Panc1 (cell line): Measurements from ENCODE around the gene PON2. TPM values are rescaled to one million over a fixed set of nuclear protein-coding genes. Genes with fewer than 3 reads are reported as not detected.

Source experiments
- ATAC-seq: fragments of 200-7000 bp; cut with Tn5 transposase; 2 replicates; pipeline ENCODE4 v1.9.1; 2020; ENCODE audit warnings: mild to moderate bottlenecking, moderate library complexity
- BruUV-seq: library from RNA; stranded (reverse); fragments of 400-500 nt; replicated peaks from 2 replicates; lab custom pipeline; 2021; lab: Mats Ljungman, UMichigan
- CTCF ChIA-PET: fragments of 300-600 bp; sonication (Branson Sonifier 250); formaldehyde crosslinking; loops from one replicate; lab custom pipeline; 2022; ENCODE audit warnings: antibody characterized with exemption; lab: Charles Lee
- POLR2A ChIA-PET: fragments of 300-600 bp; sonication (Branson Sonifier 250); formaldehyde crosslinking; loops from one replicate; lab custom pipeline; 2022; ENCODE audit warnings: antibody characterized with exemption; lab: Charles Lee
- DNase-seq: peaks from one replicate; pipeline ENCODE4 v3.0.0-alpha.2; 2010; ENCODE audit warnings: low read depth, low spot score
- H3K27ac ChIP-seq: 2 replicates; pipeline ENCODE4 v1.5.1; 2011; ENCODE audit warnings: mild to moderate bottlenecking, low read length, inconsistent platforms
- H3K27me3 ChIP-seq: fragments of 200-500 bp; sonication (Bioruptor generic); 2 replicates; pipeline ENCODE4 v1.6.0; 2014; ENCODE audit warnings: low read length, inconsistent platforms; ENCODE audit not compliant: control insufficient read depth, insufficient read depth
- H3K36me3 ChIP-seq: fragments of 200-500 bp; sonication (Bioruptor generic); 2 replicates; pipeline ENCODE4 v1.5.1; 2014; ENCODE audit warnings: inconsistent platforms, mild to moderate bottlenecking, low read length, moderate library complexity; ENCODE audit not compliant: control insufficient read depth, insufficient read depth
- H3K4me1 ChIP-seq: 2 replicates; pipeline ENCODE4 v1.5.1; 2011; ENCODE audit warnings: inconsistent platforms, mild to moderate bottlenecking, low read length, moderate library complexity; ENCODE audit not compliant: control insufficient read depth, insufficient read depth
- H3K4me3 ChIP-seq, 2 experiments: 2 replicates each; pipeline ENCODE4 v1.5.1; 2011 to 2012; ENCODE audit warnings: low read depth in 2 of 2, low read length in 2 of 2, mild to moderate bottlenecking in 2 of 2, inconsistent platforms in 1 of 2, moderate library complexity in 1 of 2
- H3K9me3 ChIP-seq: fragments of 200-500 bp; sonication (Bioruptor generic); 2 replicates; pipeline ENCODE4 v1.5.1; 2014; ENCODE audit warnings: low read depth, mild to moderate bottlenecking, inconsistent platforms, low read length, moderate library complexity; ENCODE audit not compliant: control insufficient read depth, insufficient read depth
- CTCF ChIP-seq: fragments of 450-650 bp; IDR thresholded peaks from 2 replicates; pipeline ENCODE4 v1.5.1; 2017; ENCODE audit warnings: mild to moderate bottlenecking
- POLR2AphosphoS5 ChIP-seq: IDR thresholded peaks from 2 replicates; pipeline ENCODE4 v1.6.1; 2012; ENCODE audit warnings: mild to moderate bottlenecking, low read depth, low read length, moderate library complexity
- REST ChIP-seq, 2 experiments: IDR thresholded peaks; 2 replicates each; pipeline ENCODE4 v1.6.1; 2011 to 2012; ENCODE audit warnings: low read depth in 2 of 2, control low read depth in 1 of 2, low read length in 1 of 2, mild to moderate bottlenecking in 1 of 2, moderate library complexity in 1 of 2; ENCODE audit not compliant: insufficient read depth in 1 of 2
- SIN3A ChIP-seq: IDR thresholded peaks from 2 replicates; pipeline ENCODE4 v1.6.1; 2012; ENCODE audit warnings: low read depth, mild to moderate bottlenecking, low read length, moderate library complexity, borderline replicate concordance; ENCODE audit not compliant: insufficient read depth
- TCF7L2 ChIP-seq: IDR thresholded peaks from 2 replicates; pipeline ENCODE4 v1.6.1; 2011; ENCODE audit warnings: mild to moderate bottlenecking, low read depth, low read length, inconsistent platforms
- in situ Hi-C: cut with HindIII; loops from 2 replicates; pipeline ENCODE4 v1.10.0; 2016; ENCODE audit warnings: low sequenced_read_pairs, low pct_unique_long_range_greater_than_20kb
- intact Hi-C: fragments of 100-400 bp; cut with micrococcal nuclease; formaldehyde crosslinking; loops from one replicate; pipeline ENCODE4 v1.10.0; 2022; ENCODE audit not compliant: unreplicated experiment
- total RNA-seq: library from RNA; stranded (reverse); gene quantifications from one replicate; pipeline ENCODE4 v1.2.1, GENCODE V29; 2021; ENCODE audit not compliant: unreplicated experiment

The PON2 gene
- total RNA-seq, 1 experiment from 2014 or later, result 116 TPM

- TSS peak; percentile 96 for BruUV-seq
- in situ Hi-C loops, result no loop called here
- Histone ChIP-seq H3K36me3 (no peaks in the 10 kb centered on the region; the same call in 1 of the 2 replicates), H3K9me3 (no peaks in the 10 kb centered on the region), H3K4me3 (peak overlapping the region; percentile 66 to 77), H3K27ac (peak overlapping the region; percentile 97), H3K27me3 (no peaks in the 10 kb centered on the region), H3K4me1 (peaks cover 5% of the 10 kb centered on the region; the same call in 1 of the 2 replicates)
- intact Hi-C loops, result no loop called here
- no peak for TF ChIP-seq SIN3A
- no peak for TF ChIP-seq POLR2AphosphoS5
- DNase-seq (no peak), ATAC-seq (peak; percentile 41)
- CTCF ChIA-PET, result no interaction called here
- POLR2A ChIA-PET, result interaction anchor here (0.6 to 0.8 kb wide), 3 partner anchors 33 to 187 kb away, joined by 3 to 24 read pairs (median 19); no protein-coding TSS in a partner anchor
These were observed 573 bp upstream of the PON2 start for GRCh38 chr7:95435422-95435780.

- Histone ChIP-seq H3K4me1 (peaks cover 5% of the 10 kb centered on the region; the same call in 1 of the 2 replicates), H3K4me3 (peak overlapping the region; percentile 66 to 77), H3K27me3 (no peaks in the 10 kb centered on the region), H3K36me3 (no peaks in the 10 kb centered on the region; the same call in 1 of the 2 replicates), H3K27ac (peak overlapping the region; percentile 97), H3K9me3 (no peaks in the 10 kb centered on the region)
- TF ChIP-seq REST (IDR thresholded peaks at IDR 0.05; ENCODE audit: insufficient read depth in 1 of 2, low read depth in 2 of 2, low read length in 1 of 2), result no peak
- TF ChIP-seq POLR2AphosphoS5, result no peak
- no peak for TF ChIP-seq TCF7L2
- no peak for TF ChIP-seq SIN3A
- no peak for TF ChIP-seq CTCF
- in situ Hi-C loops, result no loop called here
- intact Hi-C loops, result no loop called here
- no peak for ATAC-seq
- ChIA-PET POLR2A (no interaction called here), CTCF (no interaction called here)
- no peak for DNase-seq
- TSS peak; percentile 76 for BruUV-seq
These were observed 774 bp downstream of the PON2 start for GRCh38 chr7:95433952-95434556.

GRCh38 chr7:95433129-95433528, 1.7 kb downstream of the PON2 start:
- Histone ChIP-seq H3K9me3 (no peaks in the 10 kb centered on the region), H3K27me3 (no peaks in the 10 kb centered on the region), H3K36me3 (no peaks in the 10 kb centered on the region; the same call in 1 of the 2 replicates), H3K4me3 (no peak overlapping the region), H3K4me1 (peaks cover 5% of the 10 kb centered on the region; the same call in 1 of the 2 replicates), H3K27ac (no peak overlapping the region)
- BruUV-seq, result no TSS peak
- DNase-seq (no peak), ATAC-seq (no peak)
- TF ChIP-seq TCF7L2, result no peak
- TF ChIP-seq REST (IDR thresholded peaks at IDR 0.05; ENCODE audit: insufficient read depth in 1 of 2, low read depth in 2 of 2, low read length in 1 of 2), result no peak
- TF ChIP-seq POLR2AphosphoS5, result no peak
- no peak for TF ChIP-seq CTCF
- TF ChIP-seq SIN3A, result no peak
- in situ Hi-C loops (no loop called here), intact Hi-C loops (no loop called here)
- ChIA-PET POLR2A (no interaction called here), CTCF (no interaction called here)
